ENCODE data around the gene GABPA.

GABPA gene

DNA sequence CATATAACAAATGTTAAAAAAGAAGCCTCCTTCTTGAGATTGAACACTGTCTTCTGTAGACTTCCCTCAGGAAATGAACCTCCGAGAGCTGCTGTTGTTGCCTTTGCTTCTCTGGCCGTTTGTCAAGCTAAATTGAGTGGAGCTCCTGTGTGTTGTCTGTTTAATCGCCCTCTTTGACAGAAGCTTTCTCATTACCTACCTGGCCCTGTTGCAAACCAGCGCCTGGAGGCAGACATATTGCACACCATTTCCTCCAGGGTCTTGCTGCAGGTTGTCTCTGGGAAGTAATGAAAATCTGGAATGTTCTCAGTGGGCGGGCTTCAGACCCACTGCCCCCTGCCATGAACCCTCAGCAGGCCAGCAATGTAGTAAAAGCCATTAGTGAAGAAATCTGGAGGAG lies 83.3 kb downstream of the GABPA start:
- Histone ChIP-seq H3K9me3 (ENCODE audit: severe bottlenecking) (no peaks in the 10 kb centered on the region), H3K27me3 (ENCODE audit: insufficient read depth, poor library complexity, severe bottlenecking) (no peaks in the 10 kb centered on the region), H3K36me3 (ENCODE audit: low read depth) (no peaks in the 10 kb centered on the region), H3K4me1 (ENCODE audit: insufficient read depth, poor library complexity, severe bottlenecking) (no peaks in the 10 kb centered on the region), H3K27ac (ENCODE audit: poor library complexity, severe bottlenecking) (no peak overlapping the region), H3K4me3 (ENCODE audit: severe bottlenecking) (no peak overlapping the region)
- TF ChIP-seq, protein P1, sequence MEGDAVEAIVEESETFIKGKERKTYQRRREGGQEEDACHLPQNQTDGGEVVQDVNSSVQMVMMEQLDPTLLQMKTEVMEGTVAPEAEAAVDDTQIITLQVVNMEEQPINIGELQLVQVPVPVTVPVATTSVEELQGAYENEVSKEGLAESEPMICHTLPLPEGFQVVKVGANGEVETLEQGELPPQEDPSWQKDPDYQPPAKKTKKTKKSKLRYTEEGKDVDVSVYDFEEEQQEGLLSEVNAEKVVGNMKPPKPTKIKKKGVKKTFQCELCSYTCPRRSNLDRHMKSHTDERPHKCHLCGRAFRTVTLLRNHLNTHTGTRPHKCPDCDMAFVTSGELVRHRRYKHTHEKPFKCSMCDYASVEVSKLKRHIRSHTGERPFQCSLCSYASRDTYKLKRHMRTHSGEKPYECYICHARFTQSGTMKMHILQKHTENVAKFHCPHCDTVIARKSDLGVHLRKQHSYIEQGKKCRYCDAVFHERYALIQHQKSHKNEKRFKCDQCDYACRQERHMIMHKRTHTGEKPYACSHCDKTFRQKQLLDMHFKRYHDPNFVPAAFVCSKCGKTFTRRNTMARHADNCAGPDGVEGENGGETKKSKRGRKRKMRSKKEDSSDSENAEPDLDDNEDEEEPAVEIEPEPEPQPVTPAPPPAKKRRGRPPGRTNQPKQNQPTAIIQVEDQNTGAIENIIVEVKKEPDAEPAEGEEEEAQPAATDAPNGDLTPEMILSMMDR (IDR thresholded peaks at IDR 0.05; ENCODE audit: poor library complexity, severe bottlenecking) = no peak
- no peak for DNase-seq (ENCODE audit: low spot score)
- ATAC-seq (ENCODE audit: low read depth) = no peak

DNA sequence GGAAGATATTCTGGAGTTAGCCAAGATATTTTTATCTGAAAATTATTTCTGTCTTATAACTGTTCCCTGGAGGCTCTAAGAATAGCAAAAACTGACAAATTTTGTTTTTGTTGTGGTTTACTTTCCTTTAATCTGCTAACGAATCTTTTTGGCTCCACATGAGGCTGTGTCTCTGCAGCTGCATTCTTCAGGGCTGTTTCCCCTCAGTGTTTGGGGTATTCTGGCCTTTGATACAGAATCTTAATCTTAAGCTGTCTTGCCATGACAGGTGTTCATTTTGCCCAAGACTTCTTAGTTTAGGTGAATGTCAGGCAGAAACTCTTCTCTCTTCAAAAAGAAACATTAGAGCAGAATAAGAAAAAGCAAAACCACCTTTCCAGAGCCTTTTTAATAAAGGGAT lies 83.8 kb downstream of the GABPA start:
- TF ChIP-seq, protein P1 (IDR thresholded peaks at IDR 0.05; ENCODE audit: poor library complexity, severe bottlenecking) = no peak
- Histone ChIP-seq H3K27me3 (ENCODE audit: insufficient read depth, poor library complexity, severe bottlenecking) (no peaks in the 10 kb centered on the region), H3K9me3 (ENCODE audit: severe bottlenecking) (no peaks in the 10 kb centered on the region), H3K36me3 (ENCODE audit: low read depth) (no peaks in the 10 kb centered on the region), H3K27ac (ENCODE audit: poor library complexity, severe bottlenecking) (no peak overlapping the region), H3K4me3 (ENCODE audit: severe bottlenecking) (no peak overlapping the region), H3K4me1 (ENCODE audit: insufficient read depth, poor library complexity, severe bottlenecking) (no peaks in the 10 kb centered on the region)
- no peak for DNase-seq (ENCODE audit: low spot score)
- ATAC-seq (ENCODE audit: low read depth) = no peak

Measured in RWPE2 (cell line).